CD14-positive monocyte (primary cell): ENCODE results near the gene TP53BP2. TPM values are rescaled to one million over a fixed set of nuclear protein-coding genes. Genes with fewer than 3 reads are reported as not detected.

ENCODE experiments used
- DNase-seq, 3 donors: peaks; one replicate each; pipeline ENCODE4 v3.0.0-alpha.2; 2011 to 2022
- H2AFZ ChIP-seq: 2 replicates; pipeline ENCODE4 v1.6.0; 2012; ENCODE audit warnings: mild to moderate bottlenecking, low read depth, low read length, inconsistent platforms; ENCODE audit not compliant: insufficient read depth, poor library complexity, severe bottlenecking
- H3K27ac ChIP-seq, 2 donors: 1 replicate in 1 of 2; 2 replicates in 1 of 2; pipeline ENCODE4 v1.5.1; 2012 to 2013; ENCODE audit warnings: low read length in 2 of 2, control low read depth in 1 of 2, inconsistent platforms in 1 of 2, low read depth in 1 of 2, mild to moderate bottlenecking in 1 of 2
- H3K27me3 ChIP-seq, 2 donors: one replicate each; pipeline versions ENCODE4 v1.6.0 to v1.6.1; 2011 to 2013; ENCODE audit warnings: low read length in 2 of 2; ENCODE audit not compliant: control insufficient read depth in 2 of 2, insufficient read depth in 2 of 2
- H3K36me3 ChIP-seq, 2 donors: replicated peaks in 1 of 2; 1 replicate in 1 of 2; 2 replicates in 1 of 2; pipeline versions ENCODE4 v1.5.1 to v1.6.1; 2012 to 2013; ENCODE audit warnings: low read length in 2 of 2, control low read depth in 1 of 2, inconsistent platforms in 1 of 2, mild to moderate bottlenecking in 1 of 2; ENCODE audit not compliant: insufficient read depth in 2 of 2, control insufficient read depth in 1 of 2
- H3K4me1 ChIP-seq, 2 donors: 1 replicate in 1 of 2; 2 replicates in 1 of 2; pipeline versions ENCODE4 v1.5.1 to v1.6.1; 2012 to 2013; ENCODE audit warnings: low read length in 2 of 2, control low read depth in 1 of 2, inconsistent platforms in 1 of 2, mild to moderate bottlenecking in 1 of 2, moderate library complexity in 1 of 2; ENCODE audit not compliant: insufficient read depth in 2 of 2, control insufficient read depth in 1 of 2
- H3K4me2 ChIP-seq: replicated peaks from 2 replicates; pipeline ENCODE3; 2012; ENCODE audit warnings: low read length, moderate library complexity, mild to moderate bottlenecking; ENCODE audit not compliant: poor library complexity, severe bottlenecking; ENCODE audit errors: extremely low read depth
- H3K4me3 ChIP-seq, 3 experiments: fragments of 200-600 bp in 1 of 3; sonication (generic) in 1 of 3; replicated peaks in 1 of 3; 1 replicate in 2 of 3; 2 replicates in 1 of 3; pipeline ENCODE4 v1.5.1; 2011 to 2013; ENCODE audit warnings: low read length in 3 of 3, mild to moderate bottlenecking in 3 of 3, control low read depth in 2 of 3, low read depth in 2 of 3, inconsistent platforms in 1 of 3, moderate library complexity in 1 of 3
- H3K79me2 ChIP-seq: 2 replicates; pipeline ENCODE4 v1.6.0; 2012; ENCODE audit warnings: mild to moderate bottlenecking, control low read depth, inconsistent platforms, low read length, moderate library complexity; ENCODE audit not compliant: insufficient read depth
- H3K9ac ChIP-seq: 2 replicates; pipeline ENCODE4 v1.6.0; 2017; ENCODE audit warnings: low read length, mild to moderate bottlenecking; ENCODE audit not compliant: insufficient read depth, poor library complexity, severe bottlenecking
- H3K9me3 ChIP-seq, 2 donors: replicated peaks in 1 of 2; 1 replicate in 1 of 2; 2 replicates in 1 of 2; pipeline versions ENCODE4 v1.5.1 to v1.6.1; 2012 to 2013; ENCODE audit warnings: low read length in 2 of 2, control low read depth in 1 of 2; ENCODE audit not compliant: control insufficient read depth in 1 of 2, insufficient read depth in 1 of 2
- H4K20me1 ChIP-seq: 2 replicates; pipeline ENCODE4 v1.6.0; 2012; ENCODE audit warnings: mild to moderate bottlenecking, low read length, control low read depth, moderate library complexity; ENCODE audit not compliant: insufficient read depth
- H3K27ac Mint-ChIP-seq, 7 donors: one replicate each; pipeline ENCODE4 v1.8.0; 2020; ENCODE audit warnings: mild to moderate bottlenecking in 7 of 7, mixed read lengths in 7 of 7, moderate library complexity in 6 of 7, inconsistent platforms in 2 of 7
- H3K27me3 Mint-ChIP-seq, 3 donors: one replicate each; pipeline ENCODE4 v1.8.0; 2021 to 2022; ENCODE audit warnings: low read depth in 3 of 3, mild to moderate bottlenecking in 3 of 3, mixed read lengths in 3 of 3, moderate library complexity in 3 of 3, inconsistent platforms in 1 of 3
- H3K36me3 Mint-ChIP-seq, 2 donors: one replicate each; pipeline ENCODE4 v1.8.0; 2020; ENCODE audit warnings: mixed read lengths in 2 of 2, inconsistent platforms in 1 of 2, mild to moderate bottlenecking in 1 of 2
- H3K4me1 Mint-ChIP-seq: one replicate; pipeline ENCODE4 v1.8.0; 2020; ENCODE audit warnings: mild to moderate bottlenecking, mixed read lengths
- H3K4me3 Mint-ChIP-seq, 2 donors: one replicate each; pipeline ENCODE4 v1.8.0; 2020; ENCODE audit warnings: mild to moderate bottlenecking in 2 of 2, mixed read lengths in 2 of 2, moderate library complexity in 1 of 2
- H3K9me3 Mint-ChIP-seq, 7 donors: one replicate each; pipeline ENCODE4 v1.8.0; 2020 to 2022; ENCODE audit warnings: mixed read lengths in 7 of 7, mild to moderate bottlenecking in 6 of 7, moderate library complexity in 6 of 7, inconsistent platforms in 2 of 7
- WGBS: methylation state at CpG from one replicate; pipeline ENCODE4 v1.1.5; 2013; ENCODE audit warnings: missing lambda C conversion rate; ENCODE audit not compliant: insufficient coverage; 5-methylcytosine and 5-hydroxymethylcytosine counted together
- intact Hi-C, 2 donors: fragments of 100-400 bp; cut with micrococcal nuclease; formaldehyde crosslinking; loops; one replicate each; pipeline versions ENCODE4 v1.15.0 to v1.15.1; 2023
- polyA plus RNA-seq, 3 donors: library from polyadenylated mRNA; depleted of rRNA in 1 of 3; unstranded in 2 of 3; stranded (reverse) in 1 of 3; fragments of 300-500 nt in 2 of 3; fragments of >200 nt in 1 of 3; fragmentation: Illumina TruSeq in 2 of 3; gene quantifications; 1 replicate in 2 of 3; 2 replicates in 1 of 3; pipeline ENCODE4 v1.2.3, GENCODE V29; 2012 to 2021
- TF ChIP-seq, protein P1 (sequence below): fragments of 200-600 bp; IDR thresholded peaks from one replicate; pipeline ENCODE4 v1.8.0; 2022; ENCODE audit warnings: antibody characterized with exemption, mild to moderate bottlenecking

The TP53BP2 gene
- polyA plus RNA-seq, 3 donors = 5.7 to 19.7 (median 8.8) TPM

- intact Hi-C loops = no loop called here
- Histone ChIP-seq H3K27ac (peak overlapping the region in 1 of 2 donors; percentile 30), H3K27me3 (no peaks in the 10 kb centered on the region), H3K36me3 (peaks cover 42 to 75% of the 10 kb centered on the region in 2 donors), H3K79me2 (peaks cover 49% of the 10 kb centered on the region), H3K9ac (no peak overlapping the region), H3K4me1 (no peaks in the 10 kb centered on the region), H3K4me2 (no peak overlapping the region), H3K4me3 (no peak overlapping the region), H3K9me3 (no peaks in the 10 kb centered on the region), H2AFZ (no peak overlapping the region), H4K20me1 (peaks cover 37% of the 10 kb centered on the region)
- peaks cover 58 to 68% of the 10 kb centered on the region in 2 donors for H3K36me3 Mint-ChIP-seq
- no peaks in the 10 kb centered on the region for H3K4me1 Mint-ChIP-seq
- no peak for DNase-seq
- TF ChIP-seq, protein P1, sequence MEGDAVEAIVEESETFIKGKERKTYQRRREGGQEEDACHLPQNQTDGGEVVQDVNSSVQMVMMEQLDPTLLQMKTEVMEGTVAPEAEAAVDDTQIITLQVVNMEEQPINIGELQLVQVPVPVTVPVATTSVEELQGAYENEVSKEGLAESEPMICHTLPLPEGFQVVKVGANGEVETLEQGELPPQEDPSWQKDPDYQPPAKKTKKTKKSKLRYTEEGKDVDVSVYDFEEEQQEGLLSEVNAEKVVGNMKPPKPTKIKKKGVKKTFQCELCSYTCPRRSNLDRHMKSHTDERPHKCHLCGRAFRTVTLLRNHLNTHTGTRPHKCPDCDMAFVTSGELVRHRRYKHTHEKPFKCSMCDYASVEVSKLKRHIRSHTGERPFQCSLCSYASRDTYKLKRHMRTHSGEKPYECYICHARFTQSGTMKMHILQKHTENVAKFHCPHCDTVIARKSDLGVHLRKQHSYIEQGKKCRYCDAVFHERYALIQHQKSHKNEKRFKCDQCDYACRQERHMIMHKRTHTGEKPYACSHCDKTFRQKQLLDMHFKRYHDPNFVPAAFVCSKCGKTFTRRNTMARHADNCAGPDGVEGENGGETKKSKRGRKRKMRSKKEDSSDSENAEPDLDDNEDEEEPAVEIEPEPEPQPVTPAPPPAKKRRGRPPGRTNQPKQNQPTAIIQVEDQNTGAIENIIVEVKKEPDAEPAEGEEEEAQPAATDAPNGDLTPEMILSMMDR = no peak
- peak overlapping the region in 4 of 7 donors; percentile 16 to 84 (median 36) for H3K27ac Mint-ChIP-seq
- H3K27me3 Mint-ChIP-seq = peaks cover 0 to 3% (median 0%) of the 10 kb centered on the region in 3 donors
- H3K4me3 Mint-ChIP-seq = no peak overlapping the region
- H3K9me3 Mint-ChIP-seq = peaks cover 0 to 2% (median 0%) of the 10 kb centered on the region in 7 donors
Observed at GRCh38 chr1:223813645-223814044, 32.1 kb downstream of the TP53BP2 start.

DNA sequence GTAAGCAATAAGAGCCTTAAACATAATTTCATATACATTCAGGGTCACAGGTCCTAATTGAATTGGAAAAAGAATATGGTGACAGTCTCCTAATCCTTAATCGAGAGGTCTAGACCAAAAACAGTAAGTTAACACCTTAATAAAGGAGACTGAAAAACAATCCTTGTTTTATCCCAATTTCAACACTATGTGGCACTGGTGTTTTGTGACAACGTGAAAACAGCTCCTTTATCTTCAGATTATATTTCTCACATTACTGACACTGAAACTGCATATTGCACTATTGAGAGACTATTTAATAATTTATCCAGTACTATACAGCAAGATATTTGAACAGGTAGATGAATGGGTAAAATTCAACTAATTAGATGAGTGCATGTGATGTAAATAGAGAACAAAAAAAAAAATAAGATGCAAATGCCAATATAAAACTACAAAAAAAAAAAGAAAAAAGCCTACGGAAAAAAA, 34.1 kb downstream of the TP53BP2 start:
- Histone ChIP-seq H3K4me2 (no peak overlapping the region), H3K27me3 (no peaks in the 10 kb centered on the region), H3K4me3 (no peak overlapping the region), H3K27ac (no peak overlapping the region), H3K79me2 (peaks cover 39% of the 10 kb centered on the region), H3K9me3 (no peaks in the 10 kb centered on the region), H4K20me1 (peaks cover 34% of the 10 kb centered on the region), H3K36me3 (peaks cover 55 to 91% of the 10 kb centered on the region in 2 donors), H3K9ac (no peak overlapping the region), H3K4me1 (no peaks in the 10 kb centered on the region), H2AFZ (no peak overlapping the region)
- H3K27ac Mint-ChIP-seq = peak overlapping the region in 3 of 7 donors; percentile 2 to 46 (median 8)
- peaks cover 0 to 4% (median 0%) of the 10 kb centered on the region in 7 donors for H3K9me3 Mint-ChIP-seq
- H3K36me3 Mint-ChIP-seq = peaks cover 66 to 75% of the 10 kb centered on the region in 2 donors
- no peak overlapping the region for H3K4me3 Mint-ChIP-seq
- intact Hi-C loops = loop anchor here in 1 of 2 donors (2.0 kb wide), 1 partner anchor 33 kb away; the partner anchor contains the start of gene TP53BP2
- peaks cover 0 to 3% (median 0%) of the 10 kb centered on the region in 3 donors for H3K27me3 Mint-ChIP-seq
- TF ChIP-seq, protein P1 = peak; percentile 66
- no peaks in the 10 kb centered on the region for H3K4me1 Mint-ChIP-seq
- WGBS = no CpG with 5 or more reads among the region's 3 CpGs
- peak in 2 of 3 donors; percentile 40 to 58 for DNase-seq
